C4-2B (cell line): ENCODE data around the gene ADD3.

Experiments used
- H3K27ac ChIP-seq: fragments of 450-650 bp; 2 replicates; pipeline ENCODE4 v1.5.1; 2017
- CTCF ChIP-seq: fragments of 450-650 bp; conservative IDR thresholded peaks from 2 replicates; pipeline ENCODE4 v1.5.1; 2017; ENCODE audit warnings: mild to moderate bottlenecking
- ZFX ChIP-seq: fragments of 450-650 bp; IDR thresholded peaks from 2 replicates; pipeline ENCODE4 v1.6.1; 2017

The ADD3 gene

GRCh38 chr10:110160081-110160480, 152.3 kb downstream of the ADD3 start:
- H3K27ac ChIP-seq: no peak overlapping the region
- TF ChIP-seq ZFX (no peak), CTCF (no peak)

DNA sequence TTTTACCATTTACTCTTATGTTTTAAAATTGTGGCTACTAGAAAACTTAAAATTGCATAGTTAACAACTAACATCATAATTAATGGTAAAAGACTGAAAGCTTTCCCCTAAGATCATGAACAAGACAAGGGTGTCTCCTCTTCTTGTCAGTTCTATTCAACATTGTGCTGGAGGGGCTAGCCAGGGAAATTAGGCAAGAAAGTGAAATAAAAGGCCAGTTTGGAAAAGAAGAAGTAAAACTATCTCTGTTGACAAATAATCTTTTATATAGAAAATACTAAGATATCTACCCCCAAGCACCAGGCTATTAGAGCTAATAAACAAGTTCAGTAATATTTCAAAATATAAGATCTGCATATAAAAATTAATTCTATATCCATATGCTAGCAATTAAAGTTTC, 152.7 kb downstream of the ADD3 start:
- TF ChIP-seq CTCF (no peak), ZFX (no peak)
- H3K27ac ChIP-seq: no peak overlapping the region

DNA sequence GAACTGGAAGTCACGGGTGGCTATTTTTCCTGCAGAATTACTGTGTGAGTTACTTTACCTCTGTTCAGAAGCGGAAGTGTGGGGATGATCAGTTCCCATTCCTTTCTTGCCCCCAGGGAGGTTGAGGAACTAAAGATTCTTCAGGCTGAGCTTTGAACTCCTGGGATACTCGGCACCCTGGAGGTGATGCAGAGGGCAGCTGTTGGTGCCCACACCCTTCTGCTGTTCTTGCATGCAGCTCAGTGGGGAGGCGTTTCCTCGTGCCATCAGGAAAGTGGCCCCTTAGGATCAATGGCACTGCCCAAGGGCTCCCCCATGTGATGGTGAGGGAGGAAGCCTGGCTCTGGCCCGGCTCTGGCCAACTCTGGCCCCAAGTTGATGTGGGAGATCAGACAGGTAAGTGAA, 155.0 kb downstream of the ADD3 start:
- TF ChIP-seq ZFX (no peak), CTCF (no peak)
- H3K27ac ChIP-seq: no peak overlapping the region

DNA sequence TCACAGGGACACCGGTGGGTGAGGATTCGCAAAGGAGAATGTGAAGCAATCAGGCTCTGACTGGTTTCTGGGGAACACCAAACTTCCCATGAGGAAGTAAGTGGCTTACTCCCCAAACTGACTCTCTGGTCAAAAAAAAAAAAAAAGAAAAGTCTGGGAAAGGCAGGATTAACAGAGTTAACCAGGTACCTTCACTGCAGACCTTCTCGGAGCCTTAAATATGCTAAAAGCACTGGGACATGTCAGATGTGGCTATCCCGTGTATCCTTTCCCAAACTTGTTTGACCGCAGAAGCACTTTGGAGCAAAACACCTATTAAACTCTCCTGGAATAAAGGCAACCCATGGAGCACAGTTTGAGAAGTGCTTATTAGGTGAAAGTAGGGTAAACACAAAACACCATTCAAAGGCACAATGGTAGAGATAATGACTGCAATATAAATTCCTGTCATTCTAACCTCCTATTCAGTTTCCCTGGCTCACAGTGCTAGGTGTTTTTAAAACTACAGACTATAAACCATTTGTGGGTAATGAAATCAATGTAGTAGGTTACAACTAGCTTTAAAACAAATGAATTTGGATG, 155.5 kb downstream of the ADD3 start:
- no peak overlapping the region for H3K27ac ChIP-seq
- TF ChIP-seq ZFX: no peak
- TF ChIP-seq CTCF: no peak

GRCh38 chr10:110163841-110164240, 156.1 kb downstream of the ADD3 start:
- TF ChIP-seq CTCF (no peak), ZFX (no peak)
- no peak overlapping the region for H3K27ac ChIP-seq

DNA sequence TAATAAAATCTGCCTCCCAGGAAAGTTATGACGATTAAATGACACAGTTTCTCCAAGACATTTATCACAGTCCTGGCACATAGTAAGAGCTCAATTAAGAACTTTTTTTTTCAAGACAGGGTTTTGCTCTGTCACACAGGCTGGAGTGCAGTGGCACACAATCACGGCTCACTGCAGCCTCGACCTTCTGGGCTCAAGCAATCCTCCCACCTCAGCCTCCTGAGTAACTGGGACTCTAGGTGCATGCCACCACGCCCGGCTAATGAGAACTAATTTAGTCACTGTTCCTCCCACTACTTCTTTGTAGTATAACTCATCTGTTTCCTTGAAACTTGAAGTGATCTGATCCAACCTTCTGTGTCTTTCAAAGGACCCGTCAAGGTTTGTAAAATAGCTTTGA, 157.5 kb downstream of the ADD3 start:
- TF ChIP-seq CTCF: no peak
- no peak for TF ChIP-seq ZFX
- no peak overlapping the region for H3K27ac ChIP-seq

GRCh38 chr10:110167149-110167548, 159.4 kb downstream of the ADD3 start:
- no peak for TF ChIP-seq CTCF
- TF ChIP-seq ZFX: no peak

More at GRCh38 chr10:110167149-110167548, 159.4 kb downstream of the ADD3 start:
- no peak overlapping the region for H3K27ac ChIP-seq
